Adipocyte (in vitro differentiated cells): ENCODE measurements around the gene MANSC4.
A peak's percentile ranks its signal among the peaks of the same experiment; 100 is the strongest.

ENCODE experiments used
- DNase-seq: peaks from one replicate; pipeline ENCODE4 v3.0.0-alpha.2; 2015; ENCODE audit warnings: low read depth
- H3K27me3 ChIP-seq: replicated peaks from 2 replicates; pipeline ENCODE4 v1.7.0; 2013; ENCODE audit warnings: mild to moderate bottlenecking, low read length, moderate library complexity; ENCODE audit not compliant: control insufficient read depth, insufficient read depth
- H3K36me3 ChIP-seq: 2 replicates; pipeline ENCODE4 v1.7.0; 2013; ENCODE audit warnings: low read length, mild to moderate bottlenecking, moderate library complexity; ENCODE audit not compliant: control insufficient read depth, insufficient read depth, severe bottlenecking
- H3K4me1 ChIP-seq: 2 replicates; pipeline ENCODE4 v1.7.0; 2013; ENCODE audit warnings: mild to moderate bottlenecking, low read length, moderate library complexity; ENCODE audit not compliant: control insufficient read depth, insufficient read depth
- H3K4me3 ChIP-seq: 2 replicates; pipeline ENCODE4 v1.7.0; 2013; ENCODE audit warnings: mild to moderate bottlenecking, low read length, moderate library complexity
- H3K9ac ChIP-seq: 2 replicates; pipeline ENCODE4 v1.7.0; 2013; ENCODE audit warnings: mild to moderate bottlenecking, low read length, moderate library complexity
- H3K9me3 ChIP-seq: 2 replicates; pipeline ENCODE4 v1.7.0; 2013; ENCODE audit warnings: mild to moderate bottlenecking, low read length, moderate library complexity; ENCODE audit not compliant: control insufficient read depth

MANSC4 gene

DNA sequence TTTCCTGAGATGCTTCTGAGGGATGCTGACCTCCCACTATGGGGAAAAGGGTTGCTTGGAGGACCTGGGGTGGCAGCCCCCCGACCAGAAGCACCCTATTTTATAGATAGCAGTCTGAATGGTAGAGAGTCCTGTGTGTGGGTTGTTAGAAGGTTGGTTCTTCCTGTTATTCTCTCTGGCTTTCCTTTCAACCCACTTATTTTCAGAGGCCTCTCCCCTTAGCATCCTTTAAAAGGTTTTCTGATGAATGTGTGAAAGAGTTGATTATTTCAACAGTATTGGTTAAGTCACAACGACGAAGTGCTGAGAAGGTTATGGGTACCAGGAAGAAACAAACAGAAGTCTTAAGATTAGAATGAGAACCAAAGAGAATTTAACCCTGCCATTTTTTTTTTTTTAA is 20.8 kb upstream of the MANSC4 start:
- DNase-seq: no peak
- H3K4me3 ChIP-seq: no peak overlapping the region
- H3K4me1 ChIP-seq: no peaks in the 10 kb centered on the region
- no peaks in the 10 kb centered on the region for H3K9me3 ChIP-seq
- no peaks in the 10 kb centered on the region for H3K27me3 ChIP-seq
- H3K36me3 ChIP-seq: peaks cover 49% of the 10 kb centered on the region
- no peak overlapping the region for H3K9ac ChIP-seq

DNA sequence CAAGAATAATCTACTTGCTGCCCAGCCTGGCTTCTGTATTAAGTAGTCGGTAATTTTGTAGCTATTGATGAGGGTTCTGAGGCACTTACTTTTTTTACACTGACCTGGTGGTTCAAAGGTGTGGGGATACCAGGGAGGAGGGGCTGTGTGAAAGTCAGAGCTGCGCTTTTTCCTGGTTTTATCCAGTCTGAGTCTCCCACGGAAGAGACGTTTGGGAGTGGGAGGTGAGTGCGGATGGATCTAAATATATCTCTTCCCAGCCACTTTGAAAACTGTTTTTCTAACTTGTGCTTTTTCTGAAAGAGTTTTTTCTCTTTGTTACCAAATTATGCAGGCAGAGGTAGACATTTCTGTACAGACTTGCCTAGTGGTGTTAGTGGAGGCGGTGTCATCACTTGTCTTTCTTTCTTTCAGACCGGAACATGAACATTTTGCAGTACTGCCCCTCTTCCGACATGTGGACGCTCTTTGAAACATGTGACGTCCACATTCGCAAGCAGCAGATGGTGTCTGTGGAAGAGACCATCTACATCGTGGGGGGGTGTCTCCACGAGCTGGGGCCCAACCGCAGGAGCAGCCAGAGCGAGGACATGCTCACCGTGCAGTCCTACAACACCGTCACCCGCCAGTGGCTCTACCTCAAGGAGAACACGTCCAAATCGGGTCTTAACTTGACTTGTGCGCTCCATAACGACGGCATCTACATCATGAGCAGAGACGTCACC is 17.4 kb upstream of the MANSC4 start:
- Histone ChIP-seq H3K9ac (no peak overlapping the region), H3K36me3 (peaks cover 74% of the 10 kb centered on the region), H3K9me3 (no peaks in the 10 kb centered on the region), H3K4me1 (no peaks in the 10 kb centered on the region), H3K27me3 (no peaks in the 10 kb centered on the region), H3K4me3 (no peak overlapping the region)
- no peak for DNase-seq

DNA sequence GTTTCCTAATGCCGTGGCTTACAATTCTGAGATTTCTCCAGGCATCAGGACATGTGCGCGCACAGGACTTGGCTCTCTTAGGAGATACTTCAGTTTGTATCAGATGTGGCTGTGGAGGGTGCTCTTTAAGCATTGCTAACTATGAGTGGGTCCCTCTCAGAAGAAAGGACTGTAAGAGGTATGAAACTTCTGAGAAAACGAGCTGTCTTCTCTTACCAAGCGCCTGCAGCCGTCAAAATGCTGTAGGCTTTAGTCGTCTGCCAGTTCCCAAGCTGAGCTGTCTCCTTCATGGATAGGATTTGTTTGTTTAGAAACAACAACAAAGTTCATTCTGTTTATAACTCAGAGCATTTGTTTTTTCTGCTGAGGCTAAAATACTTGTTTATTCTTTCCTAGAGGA is 16.1 kb upstream of the MANSC4 start:
- no peak for DNase-seq

GRCh38 chr12:27794818-27795584 is 15.0 kb upstream of the MANSC4 start:
- no peak overlapping the region for H3K4me3 ChIP-seq
- H3K4me1 ChIP-seq: no peaks in the 10 kb centered on the region
- peaks cover 71% of the 10 kb centered on the region for H3K36me3 ChIP-seq
- DNase-seq: no peak
- H3K9ac ChIP-seq: no peak overlapping the region
- no peaks in the 10 kb centered on the region for H3K27me3 ChIP-seq
- no peaks in the 10 kb centered on the region for H3K9me3 ChIP-seq

More for the DNA sequence above, 16.1 kb upstream of the MANSC4 start:
- Histone ChIP-seq H3K9me3 (no peaks in the 10 kb centered on the region), H3K4me3 (no peak overlapping the region), H3K36me3 (peaks cover 76% of the 10 kb centered on the region), H3K27me3 (no peaks in the 10 kb centered on the region), H3K9ac (no peak overlapping the region), H3K4me1 (no peaks in the 10 kb centered on the region)

DNA sequence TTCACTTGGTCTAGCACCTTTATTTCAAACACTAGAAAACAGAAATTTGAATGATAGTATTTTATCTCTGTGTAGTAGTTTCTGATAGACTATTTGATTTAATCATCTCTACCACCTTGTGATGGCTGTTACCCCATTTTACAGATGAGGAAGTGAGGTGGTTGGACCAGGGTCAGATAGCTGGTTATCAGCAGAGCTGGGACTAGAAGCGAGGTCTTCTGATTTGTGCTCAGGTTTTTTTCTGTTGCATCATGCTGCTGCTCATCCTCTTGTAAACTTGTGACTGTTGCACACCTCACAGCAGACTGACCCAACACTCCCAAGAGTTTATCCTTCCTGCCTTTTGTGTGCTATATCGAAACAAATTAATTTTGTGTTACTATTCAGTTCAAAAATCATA is 10.1 kb upstream of the MANSC4 start:
- no peak for DNase-seq
- no peak overlapping the region for H3K9ac ChIP-seq
- no peak overlapping the region for H3K4me3 ChIP-seq
- no peaks in the 10 kb centered on the region for H3K27me3 ChIP-seq
- H3K4me1 ChIP-seq: no peaks in the 10 kb centered on the region
- H3K9me3 ChIP-seq: no peaks in the 10 kb centered on the region
- H3K36me3 ChIP-seq: peaks cover 28% of the 10 kb centered on the region

DNA sequence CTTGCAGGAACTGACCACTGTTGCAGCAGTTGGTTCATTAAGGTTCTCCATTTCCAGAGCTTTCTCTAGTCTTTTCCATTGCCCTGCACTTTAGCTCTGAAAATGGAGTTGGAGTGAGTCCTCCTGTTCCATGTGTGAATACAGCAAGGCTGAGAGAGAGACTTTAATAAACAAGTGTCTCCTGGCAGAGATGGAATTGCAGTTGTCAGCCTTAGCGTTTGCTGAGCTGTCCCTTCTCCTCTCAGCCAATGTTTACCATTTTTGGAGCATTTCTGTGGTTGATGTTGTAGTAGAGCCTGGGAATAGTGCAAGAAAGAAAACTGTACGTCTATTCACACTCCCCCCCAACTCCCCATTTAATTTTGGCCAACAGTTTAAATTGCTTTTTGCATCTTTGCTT is 7.5 kb upstream of the MANSC4 start:
- Histone ChIP-seq H3K27me3 (no peaks in the 10 kb centered on the region), H3K9ac (no peak overlapping the region), H3K4me1 (no peaks in the 10 kb centered on the region), H3K36me3 (peaks cover 9% of the 10 kb centered on the region), H3K4me3 (no peak overlapping the region), H3K9me3 (no peaks in the 10 kb centered on the region)
- DNase-seq: peak; percentile 15

GRCh38 chr12:27785882-27786570 is 6.0 kb upstream of the MANSC4 start:
- peaks cover 5% of the 10 kb centered on the region for H3K36me3 ChIP-seq
- H3K9ac ChIP-seq: no peak overlapping the region
- H3K9me3 ChIP-seq: no peaks in the 10 kb centered on the region
- peak; percentile 69 for DNase-seq
- H3K4me1 ChIP-seq: peaks cover 14% of the 10 kb centered on the region
- H3K4me3 ChIP-seq: no peak overlapping the region
- no peaks in the 10 kb centered on the region for H3K27me3 ChIP-seq

GRCh38 chr12:27782481-27782880 is 2.4 kb upstream of the MANSC4 start:
- H3K4me3 ChIP-seq: no peak overlapping the region
- H3K27me3 ChIP-seq: no peaks in the 10 kb centered on the region
- peaks cover 25% of the 10 kb centered on the region for H3K4me1 ChIP-seq
- H3K36me3 ChIP-seq: peaks cover 5% of the 10 kb centered on the region
- peak; percentile 6 for DNase-seq
- no peaks in the 10 kb centered on the region for H3K9me3 ChIP-seq
- no peak overlapping the region for H3K9ac ChIP-seq

DNA sequence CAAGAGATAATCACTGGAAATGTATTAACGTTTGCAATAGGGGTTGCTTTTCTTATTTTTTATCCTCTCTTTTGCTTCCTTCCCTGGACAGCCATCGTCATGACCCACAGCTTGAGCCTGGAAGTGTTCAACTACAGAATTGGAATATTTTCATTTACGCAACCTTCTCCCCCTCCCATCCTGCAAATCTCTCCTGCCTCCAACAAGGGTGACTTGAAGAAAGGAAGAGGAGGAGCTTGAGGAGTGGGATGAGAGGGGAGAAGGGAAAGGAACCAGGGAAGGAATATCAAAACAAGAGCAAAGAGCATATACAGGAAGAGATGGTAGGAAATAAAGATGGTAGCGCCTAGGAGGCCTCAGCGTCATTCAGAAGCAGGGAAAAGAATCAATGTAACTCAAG is 1.6 kb upstream of the MANSC4 start:
- Histone ChIP-seq H3K4me3 (peak overlapping the region; percentile 85), H3K9me3 (no peaks in the 10 kb centered on the region)
- DNase-seq: peak; percentile 40

GRCh38 chr12:27780612-27781408 is 774 bp upstream of the MANSC4 start:
- Histone ChIP-seq H3K36me3 (peaks cover 5% of the 10 kb centered on the region), H3K9me3 (no peaks in the 10 kb centered on the region), H3K9ac (peak overlapping the region; percentile 89), H3K4me1 (peaks cover 25% of the 10 kb centered on the region), H3K27me3 (no peaks in the 10 kb centered on the region), H3K4me3 (peak overlapping the region; percentile 85)
- peak; percentile 55 for DNase-seq

More for the DNA sequence above, 1.6 kb upstream of the MANSC4 start:
- Histone ChIP-seq H3K4me1 (peaks cover 25% of the 10 kb centered on the region), H3K36me3 (peaks cover 5% of the 10 kb centered on the region), H3K27me3 (no peaks in the 10 kb centered on the region), H3K9ac (peak overlapping the region; percentile 89)
